ENCODE data around the gene SLC2A9. TPM values are rescaled to one million over a fixed set of nuclear protein-coding genes. Genes with fewer than 3 reads are reported as not detected.

Gene SLC2A9
- total and polyA plus RNA-seq, 2 of the 8 experiments (the other 6 are each of a cell fraction or from before 2014, with no cell fraction given): 0.20 to 0.26 TPM

DNA sequence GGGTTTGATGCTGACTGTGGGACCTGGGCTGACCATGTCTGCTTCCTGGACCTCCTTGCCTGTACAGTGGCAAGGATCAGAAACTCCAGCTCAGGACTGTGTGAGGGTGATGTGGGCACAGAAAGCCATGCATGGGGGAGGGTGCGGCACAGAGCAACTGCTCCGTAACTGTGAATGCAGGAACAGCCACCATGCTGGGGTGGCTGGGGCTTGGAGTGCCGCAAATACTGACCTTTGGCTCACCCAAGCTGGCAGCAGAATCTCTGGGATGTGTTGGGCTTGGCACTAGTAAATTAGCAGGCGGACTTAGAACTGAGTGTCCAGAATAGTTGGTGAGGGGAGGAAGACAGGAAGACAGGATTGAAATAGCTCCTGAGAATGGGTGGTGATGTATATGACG is 187.9 kb downstream of the SLC2A9 start:
- H2BK15ac ChIP-seq (ENCODE audit: low read length): no peak overlapping the region
- no peak overlapping the region for H3K4me3 ChIP-seq (ENCODE audit: extremely low read depth in 1 of 4, insufficient read depth in 2 of 4, low read depth in 3 of 4, low read length in 4 of 4)
- H3K79me2 ChIP-seq (ENCODE audit: control insufficient read depth in 1 of 2, insufficient read depth in 2 of 2, low read length in 2 of 2): no peaks in the 10 kb centered on the region
- no peak overlapping the region for H2AFZ ChIP-seq (ENCODE audit: low read length)
- H3K4ac ChIP-seq (replicated peaks; ENCODE audit: insufficient read length, low read depth, low read length): no peak overlapping the region
- no peak overlapping the region for H2BK120ac ChIP-seq (replicated peaks; ENCODE audit: low read depth, low read length)
- H3K14ac ChIP-seq (ENCODE audit: insufficient read length): no peak overlapping the region
- no peak overlapping the region for H3K18ac ChIP-seq (ENCODE audit: extremely low read depth, low read length)
- H3K27ac ChIP-seq (ENCODE audit: low read depth, low read length): no peak overlapping the region
- no peak overlapping the region for H3K4me2 ChIP-seq (ENCODE audit: insufficient read depth in 1 of 2, low read depth in 2 of 2, low read length in 2 of 2)
- H3K9me3 ChIP-seq (ENCODE audit: insufficient read depth in 2 of 2, low read depth in 1 of 2, low read length in 1 of 2): no peaks in the 10 kb centered on the region
- 86% methylated on average over 5 of the region's 5 CpGs; no CpG with 5 or more reads in 1 of the 2 experiments for WGBS, 2 experiments (ENCODE audit: extremely low coverage in 1 of 2, insufficient coverage in 1 of 2, insufficient read length in 1 of 2, insufficient replicate concordance in 2 of 2, low coverage in 1 of 2, low lambda C conversion rate in 2 of 2, missing lambda C conversion rate in 1 of 2)
- H2BK5ac ChIP-seq (ENCODE audit: low read depth, low read length): no peak overlapping the region
- H4K20me1 ChIP-seq (replicated peaks in 1 of 2; ENCODE audit: control insufficient read depth in 1 of 2, insufficient read depth in 2 of 2, low read length in 2 of 2): no peaks in the 10 kb centered on the region
- H2BK12ac ChIP-seq (ENCODE audit: low read depth, low read length): no peak overlapping the region
- H3K23ac ChIP-seq (ENCODE audit: insufficient read length): no peak overlapping the region
- ChIA-PET POLR2A (ENCODE audit: partially characterized antibody) (no interaction called here), CTCF (ENCODE audit: partially characterized antibody) (interaction anchor here (0.6 to 1.0 kb wide), 3 partner anchors 12 to 182 kb away, joined by 3 to 4 read pairs (median 3); no protein-coding TSS in a partner anchor)
- DNase-seq (ENCODE audit: low read depth in 1 of 2, low spot score in 2 of 2) (no peak), FAIRE-seq (no peak)
- H3K79me1 ChIP-seq (ENCODE audit: low read depth, low read length): no peaks in the 10 kb centered on the region
- H3K27me3 ChIP-seq (replicated peaks in 1 of 4; ENCODE audit: control insufficient read depth in 3 of 4, extremely low read depth in 1 of 4, insufficient read depth in 3 of 4, low read length in 3 of 4): no peaks in the 10 kb centered on the region; a peak in 1 of 7 replicates
- H4K91ac ChIP-seq (replicated peaks; ENCODE audit: insufficient read length, low read length): no peak overlapping the region
- H3K36me3 ChIP-seq (ENCODE audit: control insufficient read depth in 2 of 4, insufficient read depth in 4 of 4, low read length in 3 of 4): no peaks in the 10 kb centered on the region
- no peak overlapping the region for H3K9ac ChIP-seq (replicated peaks in 1 of 4; ENCODE audit: extremely low read depth in 1 of 4, low read depth in 3 of 4, low read length in 3 of 4)
- no peaks in the 10 kb centered on the region for H3K4me1 ChIP-seq (replicated peaks in 1 of 4; ENCODE audit: control insufficient read depth in 3 of 4, insufficient read depth in 4 of 4, low read length in 3 of 4)
- H4K5ac ChIP-seq (ENCODE audit: insufficient read length, low read depth, low read length): no peak overlapping the region
- no peak overlapping the region for H2AK5ac ChIP-seq (ENCODE audit: low read depth, low read length)
- no peak overlapping the region for H2BK20ac ChIP-seq (ENCODE audit: low read length)
- no peak overlapping the region for H4K8ac ChIP-seq (ENCODE audit: extremely low read depth, insufficient read depth, low read length)
- TF ChIP-seq RFX5 (IDR thresholded peaks at IDR 0.05; ENCODE audit: borderline replicate concordance, low read depth, low read length) (no peak), TEAD4 (IDR thresholded peaks at IDR 0.05; ENCODE audit: low read depth, low read length) (no peak), ASH2L (IDR thresholded peaks at IDR 0.05; ENCODE audit: low read length) (no peak), ZNF274 (IDR thresholded peaks at IDR 0.05; ENCODE audit: borderline replicate concordance, extremely low read depth, low read length) (no peak), POU5F1 (IDR thresholded peaks at IDR 0.05; ENCODE audit: low read depth, low read length) (no peak), CEBPB (IDR thresholded peaks at IDR 0.05; ENCODE audit: low read depth, low read length) (no peak), MAFK (IDR thresholded peaks at IDR 0.05; ENCODE audit: low read depth, low read length) (no peak), EGR1 (IDR thresholded peaks at IDR 0.05; ENCODE audit: borderline replicate concordance, low read depth, low read length) (no peak)
- TF ChIP-seq, protein P1, sequence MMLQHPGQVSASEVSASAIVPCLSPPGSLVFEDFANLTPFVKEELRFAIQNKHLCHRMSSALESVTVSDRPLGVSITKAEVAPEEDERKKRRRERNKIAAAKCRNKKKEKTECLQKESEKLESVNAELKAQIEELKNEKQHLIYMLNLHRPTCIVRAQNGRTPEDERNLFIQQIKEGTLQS (IDR thresholded peaks at IDR 0.05; ENCODE audit: insufficient read depth, low read depth, low read length): no peak
- H3K56ac ChIP-seq (replicated peaks; ENCODE audit: insufficient read length, low read depth, low read length): no peak overlapping the region
- H3K23me2 ChIP-seq (ENCODE audit: low read depth, low read length): no peaks in the 10 kb centered on the region
